ENCODE measurements around the gene RRP12. TPM values are rescaled to one million over a fixed set of nuclear protein-coding genes. Genes with fewer than 3 reads are reported as not detected.

RRP12 gene
- total and polyA plus RNA-seq, 2 donors (not counting 3 experiments of a cell fraction or from before 2014, with no cell fraction given) = 13.6 to 35.8 TPM

- Histone ChIP-seq H3K9me3 (replicated peaks; ENCODE audit: control insufficient read depth, insufficient read depth, low read length) (no peaks in the 10 kb centered on the region), H3K4me1 (ENCODE audit: control insufficient read depth, extremely low read depth, insufficient read depth, low read length) (no peaks in the 10 kb centered on the region), H3K9me1 (replicated peaks; ENCODE audit: control insufficient read depth, extremely low read depth, insufficient read depth, low read length) (no peaks in the 10 kb centered on the region), H3K36me3 (ENCODE audit: control insufficient read depth in 2 of 2, extremely low read depth in 1 of 2, insufficient read depth in 2 of 2, low read length in 2 of 2) (peaks cover 2 to 20% of the 10 kb centered on the region in 2 experiments), H2AFZ (ENCODE audit: low read depth, low read length) (no peak overlapping the region), H3K4me2 (ENCODE audit: insufficient read depth, low read length) (no peak overlapping the region), H3K27me3 (ENCODE audit: control insufficient read depth in 2 of 2, insufficient read depth in 2 of 2, low read length in 2 of 2) (no peaks in the 10 kb centered on the region), H4K20me1 (replicated peaks; ENCODE audit: control insufficient read depth, extremely low read depth, insufficient read depth, low read length) (no peaks in the 10 kb centered on the region), H3K9ac (replicated peaks; ENCODE audit: extremely low read depth, insufficient read depth, low read length) (no peak overlapping the region), H3K79me2 (ENCODE audit: control insufficient read depth, insufficient read depth, low read length) (no peaks in the 10 kb centered on the region), H3K4me3 (replicated peaks in 1 of 3; ENCODE audit: insufficient read depth in 1 of 3, low read depth in 1 of 3, low read length in 3 of 3) (no peak overlapping the region), H3K27ac (ENCODE audit: insufficient read depth, low read depth, low read length) (no peak overlapping the region)
- no peak for FAIRE-seq
- intact Hi-C loops (cut with micrococcal nuclease) = no loop called here
- dilution Hi-C loops (cut with MboI; ENCODE audit: extremely low pct_ligation_motif_present, low sequenced_read_pairs) = no loop called here
- DNase-seq (ENCODE audit: low read depth, low spot score) = no peak
- no TSS peak for BruUV-seq (replicated peaks)
- TF ChIP-seq JUN (IDR thresholded peaks at IDR 0.05; ENCODE audit: borderline replicate concordance, insufficient read depth, insufficient read length, low read depth) (no peak), MYC (IDR thresholded peaks at IDR 0.05; ENCODE audit: low read depth, low read length) (no peak), CTCF (IDR thresholded peaks at IDR 0.05; ENCODE audit: extremely low read depth in 1 of 2, insufficient read depth in 1 of 2, low read depth in 1 of 2, low read length in 2 of 2) (no peak), POLR2AphosphoS5 (IDR thresholded peaks at IDR 0.05; ENCODE audit: insufficient read depth, low read depth, low read length) (no peak), EZH2 (IDR thresholded peaks at IDR 0.05; ENCODE audit: borderline replicate concordance, low read depth, low read length, severe bottlenecking) (no peak), GATA2 (IDR thresholded peaks at IDR 0.05; ENCODE audit: insufficient read depth, insufficient read length, low read depth, low read length) (no peak), POLR2A (IDR thresholded peaks at IDR 0.05; ENCODE audit: low read depth, low read length) (no peak), MAX (IDR thresholded peaks at IDR 0.05; ENCODE audit: insufficient read depth, insufficient read length) (no peak), FOS (IDR thresholded peaks at IDR 0.05; ENCODE audit: borderline replicate concordance, insufficient read depth, low read length) (no peak)
- CTCF ChIA-PET = interaction anchor here (0.8 to 1.2 kb wide), 2 partner anchors 51 to 229 kb away, joined by 3 to 4 read pairs; no protein-coding TSS in a partner anchor
- POLR2A ChIA-PET = no interaction called here
These were observed 17.0 kb downstream of the RRP12 start for GRCh38 chr10:97384156-97384555.

Data from endothelial cell of umbilical vein (primary cell).